ENCODE data around the gene NDUFB10.

Gene NDUFB10

GRCh38 chr16:2004795-2005517 is 45.6 kb downstream of the NDUFB10 start:
- no peak for DNase-seq

DNA sequence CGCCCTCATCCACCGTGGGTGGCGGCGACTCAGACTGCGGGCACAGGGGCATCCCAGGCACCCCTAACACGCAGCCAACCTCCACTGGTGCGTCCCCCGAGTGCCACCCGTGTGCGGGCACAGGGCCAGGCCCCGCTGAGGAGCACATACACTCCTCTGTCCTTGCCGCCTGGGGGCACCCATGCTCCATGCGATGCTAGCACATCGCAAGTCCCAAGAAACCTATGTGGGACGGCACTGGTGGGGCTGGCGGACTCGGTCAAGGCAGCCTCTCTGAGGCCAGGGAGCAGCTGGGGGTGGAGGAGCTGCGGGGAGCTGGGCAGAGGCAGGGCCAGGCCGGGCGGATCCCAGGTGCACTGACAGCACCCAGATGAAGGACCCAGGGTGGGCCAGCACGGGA is 46.3 kb downstream of the NDUFB10 start:
- DNase-seq: no peak

- DNase-seq: no peak
Observed at GRCh38 chr16:2006317-2006716, 47.0 kb downstream of the NDUFB10 start.

DNA sequence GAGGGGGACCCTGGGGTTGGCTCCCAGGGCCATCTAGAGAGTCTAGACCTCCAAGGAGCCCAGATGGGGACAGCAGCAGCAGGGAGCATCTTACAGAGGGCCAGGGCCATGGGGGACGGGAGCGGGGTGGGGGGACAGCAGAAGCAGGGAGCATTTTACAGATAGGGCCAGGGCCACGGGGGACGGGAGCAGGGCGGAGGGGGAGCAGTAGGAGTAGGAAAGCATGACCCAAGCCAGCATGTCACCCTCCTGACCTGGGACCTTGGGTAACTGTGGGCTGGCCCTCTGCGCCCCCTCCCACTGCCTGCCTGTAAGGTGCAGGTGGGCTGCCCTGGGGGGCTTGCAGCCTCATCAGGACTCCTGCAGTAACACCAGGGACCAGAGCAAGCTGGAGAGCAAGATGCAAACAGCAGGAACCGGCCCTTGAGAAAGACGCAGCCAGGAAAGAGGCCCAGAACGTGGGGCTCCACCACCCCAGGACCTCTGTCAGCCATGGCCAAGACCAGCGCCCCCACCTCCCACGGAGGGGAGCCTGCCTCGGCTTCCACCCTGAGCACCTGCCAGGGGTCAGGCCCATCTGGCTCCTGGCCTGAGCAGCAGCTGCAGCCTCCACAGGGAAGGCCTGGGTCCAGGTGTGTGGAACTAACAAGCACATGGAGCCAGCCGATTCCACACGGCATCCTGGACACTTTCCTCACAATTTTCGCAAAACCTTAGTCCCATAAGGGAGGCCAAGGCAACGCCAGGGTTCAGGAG is 47.9 kb downstream of the NDUFB10 start:
- no peak for DNase-seq

- no peak for DNase-seq
Observed at GRCh38 chr16:2008009-2008526, 48.7 kb downstream of the NDUFB10 start.

- no peak for DNase-seq
Observed at GRCh38 chr16:2008631-2009163, 49.4 kb downstream of the NDUFB10 start.

DNA sequence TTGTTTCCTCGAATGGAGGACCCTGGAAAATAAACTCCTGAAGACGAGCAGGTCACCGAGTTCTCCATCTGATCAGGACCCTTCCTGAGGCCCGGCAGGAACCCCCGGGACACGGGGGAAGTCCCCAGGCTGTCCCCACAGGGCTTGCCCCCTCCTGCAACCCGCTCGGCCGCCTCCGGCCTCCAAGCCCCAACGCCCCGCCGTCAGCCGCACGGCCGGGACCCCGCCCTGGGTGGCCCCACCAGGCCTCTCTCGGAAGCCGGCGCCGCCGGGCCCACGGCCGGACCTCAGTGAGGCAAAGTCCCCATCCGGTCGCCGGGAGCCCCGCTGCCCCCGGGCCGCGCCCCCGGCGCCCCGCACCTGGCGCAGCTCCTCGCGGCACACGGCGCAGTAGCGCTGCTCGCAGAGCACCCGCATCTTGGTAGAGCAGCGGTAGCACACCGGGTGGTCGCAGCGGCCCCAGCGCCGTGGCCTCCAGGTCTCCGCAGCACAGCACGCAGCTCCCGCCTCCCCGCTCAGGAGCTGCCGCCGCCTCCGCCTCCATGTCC is 49.9 kb downstream of the NDUFB10 start:
- DNase-seq: no peak

DNA sequence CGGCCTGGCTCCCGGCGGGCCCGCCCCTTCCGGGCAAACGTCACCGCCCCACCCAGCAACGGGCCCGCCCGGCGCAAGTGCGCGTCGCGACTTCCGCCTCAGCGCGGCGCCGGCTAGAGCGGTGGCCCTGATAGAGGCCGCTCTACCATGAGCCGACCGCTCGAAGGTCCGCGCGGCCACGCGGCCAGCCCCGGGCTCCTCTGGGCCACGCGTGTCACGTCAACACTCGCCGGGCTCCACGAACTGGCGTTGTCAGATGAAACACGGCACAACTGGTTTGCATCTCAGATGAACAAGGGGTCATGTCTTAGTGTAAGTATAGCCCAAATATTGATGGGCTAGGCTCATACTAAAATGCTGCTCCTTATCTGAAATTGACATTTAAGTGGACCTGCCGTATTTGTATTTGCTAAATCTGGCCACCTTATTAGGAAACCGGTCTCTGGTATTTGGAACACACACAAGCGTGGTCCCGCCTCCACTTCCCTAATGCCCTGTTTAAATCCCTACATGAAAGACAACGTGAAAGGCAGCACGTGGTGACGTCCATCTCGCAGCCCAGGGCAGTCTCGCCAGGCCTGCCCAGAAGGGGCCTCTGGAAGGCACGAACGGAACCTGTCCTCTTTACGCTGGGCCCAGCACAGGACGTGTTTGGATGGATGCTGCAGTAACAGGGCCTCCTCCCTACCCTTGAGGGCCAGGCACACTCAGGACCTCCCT is 50.6 kb downstream of the NDUFB10 start, which contains the start of gene ZNF598:
TSS of gene ZNF598 (minus strand) at position 31 of the 720 bp plus-strand sequence.
- DNase-seq: peak; percentile 66
